ENCODE data around the gene PAFAH1B1.

- no peak for TF ChIP-seq CTCF (IDR thresholded peaks at IDR 0.05)
- TF ChIP-seq EP300 (IDR thresholded peaks at IDR 0.05): no peak
- no peak for TF ChIP-seq POLR2A (IDR thresholded peaks at IDR 0.05)
- no peak for TF ChIP-seq POLR2AphosphoS5 (IDR thresholded peaks at IDR 0.05)
These were observed 9.2 kb downstream of the PAFAH1B1 start for GRCh38 chr17:2602597-2603017.
